ENCODE data around the gene EOLA1.
"Not testable (repeated sequence)": the region's sequence is repeated elsewhere in the genome, so short reads cannot be mapped to it uniquely, and the experiment has no call there.

Gene EOLA1

DNA sequence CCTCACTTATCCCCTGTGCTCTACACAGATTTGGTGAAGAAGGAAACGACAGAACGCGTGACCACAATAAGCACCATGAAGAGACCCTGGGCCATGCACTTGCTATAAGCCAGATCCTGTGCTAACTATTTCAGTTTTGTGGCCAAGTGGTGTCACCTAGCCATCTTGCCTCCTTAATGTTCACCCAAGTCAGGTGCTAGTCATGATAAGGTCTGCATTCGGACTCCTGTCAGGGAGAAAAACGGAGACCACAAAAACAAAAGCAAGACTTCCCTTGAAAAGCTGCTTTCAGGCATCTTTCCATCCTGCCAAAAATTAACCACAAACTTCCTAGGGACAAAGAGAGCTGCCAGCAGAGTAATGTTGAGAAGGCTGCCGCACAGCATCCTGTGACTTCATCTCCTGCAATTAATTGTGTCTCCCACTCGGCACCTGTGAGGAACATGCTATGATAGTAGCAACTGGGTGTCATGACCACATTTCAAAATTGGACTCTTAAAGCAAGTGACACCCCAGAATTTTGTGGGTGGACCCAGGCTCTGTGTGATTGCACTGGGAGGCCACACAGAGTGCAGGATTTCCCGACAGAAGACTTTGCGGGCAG lies 26.9 kb upstream of the EOLA1 start:
- no peak for DNase-seq (ENCODE audit: low spot score)

DNA sequence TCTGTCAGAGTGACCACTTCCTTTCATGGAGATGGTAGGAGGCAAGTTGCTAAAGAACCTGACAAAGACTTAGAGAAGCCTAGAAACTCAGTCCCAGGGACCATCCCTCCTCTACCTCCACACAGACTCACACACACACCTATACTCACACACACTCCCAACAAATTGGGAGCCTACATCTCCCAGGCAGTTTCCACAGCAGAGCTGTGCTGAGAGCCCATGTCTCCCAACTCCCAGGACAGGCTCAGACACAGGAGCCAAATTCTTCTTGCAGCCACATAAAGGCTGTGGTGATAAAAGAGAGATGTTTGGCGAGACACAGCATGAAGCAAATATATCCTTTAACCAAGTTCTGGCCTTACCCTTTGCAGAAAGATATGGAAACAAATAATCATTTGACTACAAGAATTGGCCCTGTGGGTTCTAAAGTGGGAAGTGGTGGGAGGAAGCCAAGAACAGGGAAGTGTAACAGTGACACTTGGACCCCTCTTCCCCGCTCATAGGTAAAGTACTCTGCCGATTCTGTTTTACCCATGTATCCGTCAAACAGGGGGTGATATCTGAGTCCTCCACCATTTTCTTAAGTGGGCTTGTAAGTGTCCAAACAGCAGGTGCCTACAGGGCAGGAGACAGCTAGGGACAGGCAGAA lies 24.7 kb upstream of the EOLA1 start:
- no peak for DNase-seq (ENCODE audit: low spot score)

DNA sequence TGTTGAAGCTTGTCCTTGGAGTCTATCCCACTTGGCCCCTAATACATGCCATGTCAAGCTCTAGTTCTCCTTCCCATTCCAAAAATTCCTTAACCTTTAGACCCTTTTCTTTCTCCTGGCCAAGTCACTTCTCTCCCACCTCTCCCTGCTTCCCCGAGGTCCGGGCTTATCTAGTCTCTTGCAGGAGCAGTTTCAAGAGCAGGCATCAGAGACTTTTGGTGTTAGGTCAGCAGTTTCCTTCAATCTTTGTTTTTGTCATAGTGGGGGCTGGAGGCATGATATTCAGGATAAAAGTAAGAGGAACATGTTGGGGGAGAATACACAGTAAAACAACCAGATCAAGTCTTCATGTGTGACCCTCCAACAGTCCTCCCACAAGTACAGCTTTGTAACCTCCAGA lies 24.2 kb upstream of the EOLA1 start:
- no peak for DNase-seq (ENCODE audit: low spot score)

DNA sequence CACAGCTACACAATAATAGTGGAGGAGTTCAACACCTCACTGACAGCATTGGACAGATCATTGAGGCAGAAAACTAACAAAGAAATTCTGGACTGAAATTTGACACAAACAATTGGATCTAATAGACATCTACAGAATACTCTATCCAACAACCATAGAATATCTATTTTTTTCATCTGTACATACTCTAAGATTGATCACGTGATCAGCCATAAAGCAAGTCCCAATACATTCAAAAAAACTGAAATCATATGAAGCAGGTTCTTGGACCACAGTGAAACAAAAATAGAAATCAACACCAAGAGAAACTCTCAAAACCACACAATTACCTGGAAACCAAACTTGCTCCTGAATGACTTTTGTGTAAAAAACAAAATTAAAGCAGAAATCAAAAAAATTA lies 23.5 kb upstream of the EOLA1 start:
- DNase-seq (ENCODE audit: low spot score), result no peak

DNA sequence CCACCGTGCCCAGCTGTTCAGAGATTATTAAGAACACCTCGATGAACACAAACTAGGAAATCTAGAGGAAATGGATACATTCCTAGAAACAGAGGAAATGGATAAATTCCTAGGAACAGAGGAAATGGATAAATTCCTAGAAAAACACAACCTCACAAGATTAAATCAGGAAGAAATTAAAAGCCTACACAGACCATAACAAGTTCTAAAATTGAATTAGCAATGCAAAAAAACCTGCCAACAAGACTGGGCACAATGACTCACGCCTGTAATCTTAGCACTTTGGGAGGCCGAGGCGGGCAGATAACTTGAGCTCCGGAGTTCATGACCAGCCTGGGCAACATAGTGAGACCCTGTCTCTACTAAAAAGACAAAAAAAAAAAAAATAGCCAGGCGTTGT lies 22.6 kb upstream of the EOLA1 start:
- no peak for DNase-seq (ENCODE audit: low spot score)

DNA sequence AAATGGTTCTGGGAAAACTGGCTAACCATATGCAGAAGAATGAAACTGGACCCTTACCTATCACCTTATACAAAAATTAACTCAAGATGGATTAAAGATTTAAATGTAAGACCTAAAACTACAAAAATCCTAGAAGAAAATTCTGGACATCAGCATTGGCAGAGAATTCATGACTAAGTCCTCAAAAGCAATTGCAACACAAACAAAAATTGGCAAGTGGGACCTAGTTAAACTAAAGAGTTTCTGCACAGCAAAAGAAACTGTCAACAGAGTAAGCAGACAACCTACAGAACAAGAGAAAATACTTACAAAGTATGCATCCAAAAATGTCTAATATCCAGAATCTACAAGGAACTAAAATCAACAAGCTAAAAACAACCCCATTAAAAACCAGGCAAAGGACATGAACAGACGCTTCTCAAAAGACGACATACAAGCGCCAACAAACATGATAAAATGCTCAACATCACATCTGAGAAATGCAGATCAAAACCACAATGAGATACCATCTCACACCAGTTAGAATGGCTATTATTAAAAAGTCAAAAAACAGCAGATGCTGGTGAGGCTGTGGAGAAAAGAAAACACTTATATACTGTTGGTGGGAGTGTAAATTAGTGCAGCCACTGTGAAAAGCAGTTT lies 20.1 kb upstream of the EOLA1 start:
- not testable (repeated sequence) for DNase-seq (ENCODE audit: low spot score)

DNA sequence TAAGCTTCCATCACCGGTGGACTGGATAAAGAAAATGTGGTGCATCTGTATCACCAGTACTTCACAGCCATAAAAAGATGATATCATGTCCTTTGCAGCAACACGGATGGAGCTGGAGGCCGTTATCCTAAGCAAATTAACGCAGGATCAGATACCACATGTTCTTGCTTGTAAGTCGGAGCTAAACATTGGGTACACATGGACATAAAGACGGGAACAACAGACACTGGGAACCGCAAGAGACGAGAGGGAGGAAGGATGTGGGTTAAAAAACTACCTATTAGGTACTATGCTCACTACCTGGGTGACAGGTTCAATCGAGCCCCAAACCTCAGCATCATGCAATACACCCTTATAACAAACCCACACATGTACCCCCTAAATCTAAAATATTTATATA lies 19.4 kb upstream of the EOLA1 start:
- DNase-seq (ENCODE audit: low spot score), result no peak

DNA sequence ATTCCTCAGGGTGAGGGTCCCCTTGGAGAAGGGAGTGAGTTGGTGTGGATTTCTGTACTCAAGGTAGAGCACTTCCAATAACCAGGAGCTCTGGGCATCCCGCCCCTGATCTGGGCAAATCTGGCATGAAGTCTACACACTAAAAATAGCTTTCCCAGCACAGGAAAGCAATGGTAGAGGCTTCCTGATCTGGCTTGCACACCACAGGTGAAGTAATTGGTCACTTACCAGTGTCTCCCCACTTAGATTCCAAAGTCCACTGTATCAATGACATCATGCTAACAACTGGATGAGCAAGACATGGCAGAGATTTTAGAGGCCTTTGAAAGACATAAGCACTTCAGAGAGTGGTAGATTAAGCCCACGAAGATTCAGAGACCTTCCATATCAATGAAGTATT lies 17.9 kb upstream of the EOLA1 start:
- DNase-seq (ENCODE audit: low spot score), result no peak

DNA sequence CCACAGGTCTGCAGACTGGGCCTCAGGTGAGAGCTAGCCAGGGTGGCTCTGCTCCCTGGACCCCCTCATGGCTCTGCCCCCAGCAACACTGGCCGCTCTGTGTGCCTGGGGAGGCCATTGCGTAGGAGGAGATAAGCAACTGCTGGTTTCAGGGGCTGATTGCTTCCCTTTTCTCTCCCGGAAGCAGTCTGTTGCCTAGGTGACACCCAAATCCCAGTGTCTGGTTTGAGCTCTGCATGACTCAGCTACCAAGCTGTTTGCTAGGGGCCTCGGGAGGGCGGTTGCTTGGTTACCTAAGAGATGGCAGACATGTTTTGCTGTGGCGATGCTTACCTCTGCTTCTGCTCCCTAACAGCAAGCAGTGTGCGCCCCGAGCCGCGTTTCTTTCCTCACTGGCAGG lies 15.4 kb upstream of the EOLA1 start:
- DNase-seq (ENCODE audit: low spot score), result not testable (repeated sequence)

DNA sequence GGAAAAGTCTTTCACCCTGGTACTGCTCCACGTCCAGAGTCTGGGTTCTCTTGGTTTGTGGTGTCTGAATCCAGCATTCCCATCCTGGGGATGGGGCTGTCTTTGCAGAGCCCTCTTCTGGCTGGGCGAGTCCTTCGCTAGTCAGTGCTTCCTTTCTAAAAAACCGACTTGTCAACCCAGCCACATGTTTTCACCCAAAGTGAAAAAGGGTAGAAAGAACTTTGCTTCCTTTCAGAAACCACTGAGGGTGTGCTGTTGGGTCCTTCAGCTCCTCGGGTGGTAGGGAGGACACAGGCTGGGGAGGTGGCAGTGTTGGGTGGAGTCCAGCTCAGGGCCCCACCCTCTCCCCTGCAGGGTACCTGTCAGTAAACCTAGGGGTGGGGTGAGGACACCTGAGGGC lies 14.9 kb upstream of the EOLA1 start:
- DNase-seq (ENCODE audit: low spot score), result not testable (repeated sequence)

DNA sequence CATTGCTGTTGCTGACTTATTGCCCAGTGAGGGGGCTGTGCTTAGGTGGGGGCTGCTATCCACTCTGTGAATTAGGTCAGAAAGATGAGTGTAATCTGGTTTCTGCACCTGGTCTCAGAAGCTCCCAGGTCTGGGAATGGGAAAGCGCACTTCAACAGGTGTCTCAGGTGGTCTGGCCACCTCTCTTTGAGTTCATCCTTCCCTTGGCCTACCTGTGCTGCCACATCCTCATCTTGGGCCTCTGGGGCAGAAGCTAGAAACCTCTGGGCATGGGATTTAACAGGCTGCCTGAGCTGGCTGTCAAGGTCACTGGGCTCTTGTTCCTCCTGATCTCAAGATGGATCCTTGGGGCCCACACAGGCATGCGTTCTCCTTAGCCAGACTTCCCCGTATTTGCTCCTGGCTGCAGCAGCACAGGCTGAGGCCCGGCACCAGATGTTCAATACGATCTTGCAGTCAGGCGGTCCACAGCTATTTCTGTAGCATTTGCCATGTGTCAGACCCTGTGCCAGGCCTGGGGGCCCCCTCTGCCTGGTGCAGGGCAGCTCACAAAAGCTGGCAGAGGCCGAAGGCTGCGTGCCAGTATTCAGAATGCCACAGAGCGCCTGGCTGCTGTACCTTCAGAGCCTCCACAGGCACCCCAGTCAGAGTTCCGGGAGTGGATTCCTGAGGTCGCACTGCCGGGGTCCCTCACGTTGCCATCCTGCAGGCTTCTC lies 14.3 kb upstream of the EOLA1 start:
- DNase-seq (ENCODE audit: low spot score), result not testable (repeated sequence)

DNA sequence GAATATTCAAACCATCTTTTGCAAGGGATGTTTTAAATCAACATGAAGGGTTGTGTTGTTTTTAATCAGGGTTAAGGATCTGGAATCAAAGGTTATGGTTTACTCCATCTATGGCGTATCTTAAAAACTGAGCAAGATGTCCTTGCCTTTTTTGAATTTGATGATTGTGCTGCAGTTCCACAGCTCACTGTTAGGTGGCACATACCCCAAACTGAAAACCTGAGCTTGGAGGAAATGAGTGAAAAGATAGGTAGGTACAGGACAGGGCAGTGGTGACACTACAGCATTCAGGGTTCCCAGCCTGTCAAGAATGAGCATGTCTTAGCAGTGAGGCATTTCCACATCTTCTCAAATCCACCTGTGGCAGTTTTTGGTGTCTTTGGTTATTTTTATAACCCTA lies 13.1 kb upstream of the EOLA1 start:
- peak; percentile 20 for DNase-seq (ENCODE audit: low spot score)

DNA sequence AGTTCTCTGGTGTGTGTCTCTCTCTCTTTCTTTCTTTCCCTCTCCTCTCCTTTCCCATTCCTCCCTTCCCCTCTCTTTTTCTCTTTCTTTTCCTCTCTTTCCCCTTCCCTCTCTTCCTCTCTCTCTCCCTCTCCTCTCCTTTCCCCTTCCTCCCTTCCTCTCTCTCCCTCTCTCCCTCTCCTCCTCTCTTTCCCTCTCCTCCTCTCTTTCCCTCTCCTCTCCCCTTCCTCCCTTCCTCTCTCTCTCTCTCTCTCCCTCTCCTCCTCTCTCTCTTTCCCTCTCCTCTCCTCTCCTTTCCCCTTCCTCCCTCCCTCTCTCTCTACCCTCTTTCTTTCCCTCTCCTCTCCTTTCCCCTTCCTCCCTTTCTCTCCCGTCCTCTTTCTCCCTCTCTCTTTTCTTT lies 12.4 kb upstream of the EOLA1 start:
- DNase-seq (ENCODE audit: low spot score), result no peak

DNA sequence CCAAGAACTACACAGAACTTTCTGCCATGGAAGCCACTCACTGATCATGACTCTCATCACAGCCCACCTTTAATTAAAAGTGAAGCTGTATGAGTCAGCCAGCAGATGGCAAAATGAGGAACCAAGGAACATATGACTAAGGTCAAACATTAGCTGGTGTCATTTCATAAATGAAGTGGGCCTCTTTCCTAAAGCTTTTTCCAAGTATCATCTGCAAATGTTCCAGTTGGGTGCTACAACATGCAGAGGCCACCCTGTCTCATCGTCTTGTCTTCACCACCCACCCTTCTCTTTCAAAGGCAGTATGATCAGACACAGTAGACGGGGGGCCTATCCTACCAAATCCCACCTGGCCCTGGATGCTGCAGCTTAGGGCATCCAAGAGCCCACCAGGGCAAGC lies 9.2 kb upstream of the EOLA1 start:
- DNase-seq (ENCODE audit: low spot score), result peak; percentile 26

DNA sequence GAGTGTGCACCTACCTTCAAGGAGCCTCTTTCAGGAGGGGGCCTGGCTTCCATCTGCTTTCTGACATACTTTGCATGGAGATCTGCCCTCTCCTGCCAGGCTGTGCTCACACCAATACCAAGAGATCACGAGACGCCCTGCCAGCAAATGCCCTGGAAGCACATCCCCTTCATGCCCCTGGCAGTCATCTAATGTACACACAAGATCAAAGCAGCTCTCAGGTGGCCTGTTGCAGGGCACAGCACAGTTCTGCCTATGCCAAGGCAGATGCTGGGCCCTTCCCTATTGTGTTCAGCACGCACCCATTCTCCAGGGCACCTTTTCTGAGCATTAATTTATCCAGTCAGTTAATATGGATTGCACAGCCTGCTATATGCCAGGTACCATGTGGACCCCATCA lies 7.9 kb upstream of the EOLA1 start:
- not testable (repeated sequence) for DNase-seq (ENCODE audit: low spot score)

DNA sequence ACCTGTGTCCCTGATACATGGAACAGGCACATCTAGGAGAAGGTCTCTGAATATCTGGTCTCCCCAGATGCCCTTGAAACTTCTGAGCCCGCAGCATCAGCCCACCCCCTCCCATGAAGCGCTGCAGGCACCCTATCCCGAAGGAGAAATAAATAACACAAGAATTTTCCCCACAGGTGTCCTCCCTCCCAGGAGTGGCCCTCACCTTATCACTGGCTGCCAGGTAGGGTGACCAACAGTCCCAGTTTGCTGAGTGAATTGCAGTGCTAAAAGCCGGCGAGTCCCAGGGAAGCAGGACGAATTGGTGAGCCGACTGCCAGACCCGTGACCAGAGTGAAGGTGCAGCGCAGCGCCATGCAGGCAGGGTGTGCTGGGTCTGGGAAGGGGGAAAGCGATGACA lies 6.8 kb upstream of the EOLA1 start:
- not testable (repeated sequence) for DNase-seq (ENCODE audit: low spot score)

DNA sequence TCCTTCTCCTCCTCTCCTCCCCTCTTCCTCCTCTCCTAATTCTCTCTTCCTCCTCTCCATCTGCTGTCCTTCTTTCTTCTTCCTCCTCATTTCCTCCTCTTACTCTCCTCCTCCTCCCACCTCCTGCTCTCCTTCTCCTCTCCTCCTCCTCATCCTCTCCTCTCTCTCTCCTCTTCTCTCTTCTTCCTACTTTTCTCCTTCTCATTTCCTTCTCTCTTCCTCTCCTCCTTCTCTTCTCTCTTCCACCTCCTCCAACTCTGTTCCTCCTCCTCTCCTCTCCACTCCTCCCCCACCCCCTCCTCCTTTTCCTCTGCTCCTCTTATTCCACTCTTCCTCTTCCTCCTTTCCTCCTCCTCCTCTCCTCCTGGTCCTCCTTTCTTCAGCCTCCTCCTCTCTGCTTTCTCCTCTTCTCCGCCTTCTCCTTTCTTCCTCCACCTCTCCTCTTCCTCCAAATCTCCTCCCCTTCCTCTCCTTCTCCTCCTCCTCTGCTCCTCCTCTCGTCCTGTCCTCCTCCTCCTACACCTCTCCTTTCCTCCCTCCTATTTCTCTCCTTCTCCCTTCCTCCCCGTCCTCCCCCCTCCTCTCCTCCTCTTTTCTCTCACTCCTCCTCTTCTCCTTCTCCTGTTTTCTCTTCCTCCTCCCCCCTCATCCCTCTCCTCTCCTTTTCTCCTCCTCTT lies 5.7 kb upstream of the EOLA1 start:
- not testable (repeated sequence) for DNase-seq (ENCODE audit: low spot score)

DNA sequence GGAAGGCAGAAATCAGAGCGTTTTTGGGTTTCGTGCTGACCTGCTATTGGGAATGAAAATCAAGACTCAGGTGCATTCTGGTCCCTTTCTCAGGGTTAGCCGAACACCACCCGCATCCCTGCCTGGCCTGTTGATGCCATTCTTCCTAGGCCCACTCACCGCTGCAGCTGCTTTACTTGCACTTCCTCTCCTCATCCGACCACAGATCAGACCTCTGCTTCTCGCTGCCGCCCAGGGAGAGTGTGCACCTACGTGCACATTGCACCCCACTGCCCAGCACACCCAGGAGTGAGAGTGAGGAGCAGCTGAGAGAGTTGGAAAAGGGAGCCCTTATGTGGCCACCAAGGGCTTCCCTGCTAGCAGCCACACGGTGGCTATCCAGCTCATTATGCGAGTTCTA lies 3.3 kb upstream of the EOLA1 start:
- not testable (repeated sequence) for DNase-seq (ENCODE audit: low spot score)

DNA sequence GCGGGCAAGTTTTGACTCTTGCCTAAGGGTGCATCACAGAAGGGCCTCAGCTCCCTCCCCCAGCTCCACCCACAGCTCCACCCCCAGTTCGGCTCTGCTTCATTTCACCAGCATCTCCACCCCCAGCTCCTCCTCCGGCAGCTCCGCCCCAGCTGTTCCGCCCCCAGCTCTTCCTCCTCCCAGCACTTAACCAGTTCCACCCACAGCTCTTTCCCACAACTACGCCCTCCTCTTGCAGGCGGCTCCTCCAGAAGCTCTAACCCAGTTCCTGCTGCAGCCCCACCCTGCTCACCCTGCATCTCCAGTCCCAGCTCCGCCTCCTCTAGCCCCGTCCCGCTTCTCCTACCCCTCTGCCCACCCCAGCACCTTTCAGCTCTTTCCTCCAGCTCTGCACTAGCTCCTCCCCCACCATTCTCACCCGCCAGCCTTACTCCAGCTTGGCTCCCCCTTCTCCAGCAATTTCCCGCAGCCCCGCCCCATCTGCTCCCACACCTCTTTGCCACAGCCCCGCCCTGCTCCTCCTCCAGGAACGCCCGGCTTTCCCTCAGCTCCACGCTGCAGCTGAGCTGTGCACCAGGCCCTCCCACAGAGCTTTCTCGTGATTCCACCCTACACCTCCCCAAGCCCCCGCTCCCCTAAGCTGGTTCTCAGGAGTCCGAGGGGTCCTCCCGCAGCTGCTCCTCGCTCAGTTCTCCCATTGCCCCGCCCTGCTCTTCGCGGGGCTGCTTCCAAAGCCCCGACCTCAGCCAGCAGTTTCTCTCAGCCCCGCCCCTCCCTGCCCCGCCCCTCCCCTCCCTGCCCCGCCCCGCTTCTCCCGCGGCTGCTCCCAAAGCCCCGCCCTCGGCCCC lies 1.3 kb upstream of the EOLA1 start:
- peak; percentile 80 for DNase-seq (ENCODE audit: low spot score)

DNA sequence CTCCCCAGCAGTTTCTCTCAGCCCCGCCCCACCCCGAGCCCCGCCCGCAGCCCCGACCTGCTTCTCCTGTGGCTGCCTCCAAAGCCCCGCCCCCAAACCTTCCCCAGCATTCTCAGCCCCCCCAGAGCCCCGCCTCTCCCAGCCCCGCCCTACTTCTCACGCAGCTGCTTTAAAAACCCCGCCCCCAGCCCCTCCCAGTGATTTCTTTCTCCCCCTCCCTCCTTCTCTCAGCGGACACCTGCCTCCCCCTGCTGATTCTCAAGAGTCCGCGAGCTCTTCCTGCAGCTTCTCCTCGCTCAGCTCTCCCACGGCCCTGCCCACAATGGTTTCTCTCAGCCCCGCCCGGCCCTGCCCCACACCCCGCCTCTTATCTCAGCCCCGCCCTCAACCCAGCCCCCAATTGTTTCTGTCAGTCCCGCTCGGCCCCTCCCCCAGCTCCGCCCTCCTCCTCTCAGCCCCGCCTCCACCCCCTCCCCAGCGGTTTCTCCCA lies 636 bp upstream of the EOLA1 start:
- peak; percentile 88 for DNase-seq (ENCODE audit: low spot score)

DNA sequence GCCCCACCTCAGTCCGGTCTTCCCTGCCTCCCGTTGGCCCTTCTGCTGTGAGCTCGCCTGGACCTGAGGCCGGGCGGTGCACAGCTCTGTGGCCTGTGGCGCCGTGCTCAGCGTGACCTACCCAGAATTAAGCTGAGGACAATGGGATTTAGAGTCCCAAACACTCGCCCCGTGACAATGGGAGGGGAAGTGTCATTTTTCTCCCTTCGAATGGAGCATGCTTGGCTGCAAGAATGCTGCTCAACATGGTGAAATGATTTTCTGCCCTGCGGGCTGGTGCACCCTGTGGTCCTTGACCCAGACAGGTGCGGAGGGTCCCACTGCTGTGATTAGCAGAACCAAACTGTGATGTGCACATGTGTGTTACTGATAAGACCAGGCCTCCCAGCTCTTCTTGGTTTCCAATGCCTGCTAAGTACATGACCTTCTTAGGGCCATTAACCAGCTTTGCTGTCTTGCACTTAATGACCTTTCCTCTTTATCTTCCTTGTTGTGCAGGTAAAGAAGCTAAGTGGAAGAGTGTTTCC lies 772 bp downstream of the EOLA1 start:
- no peak for DNase-seq (ENCODE audit: low spot score)
